KMS-11 (cell line): ENCODE data around the gene BMP7.

ENCODE experiments used
- H2AFZ ChIP-seq: fragments of 200-600 bp; sonication (generic); 2 replicates; pipeline ENCODE4 v1.6.1; 2016; ENCODE audit warnings: antibody characterized with exemption, mixed run types, low read depth
- H3K27ac ChIP-seq: fragments of 200-600 bp; sonication (generic); 2 replicates; pipeline ENCODE4 v1.6.1; 2016; ENCODE audit warnings: mild to moderate bottlenecking, mixed run types
- H3K27me3 ChIP-seq: fragments of 200-600 bp; sonication (generic); 2 replicates; pipeline ENCODE4 v1.6.1; 2017; ENCODE audit warnings: mild to moderate bottlenecking, low read depth, mixed run types, moderate library complexity; ENCODE audit not compliant: insufficient read depth
- H3K36me3 ChIP-seq: fragments of 200-600 bp; sonication (generic); 2 replicates; pipeline ENCODE4 v1.6.1; 2017; ENCODE audit warnings: mild to moderate bottlenecking, mixed run types; ENCODE audit not compliant: insufficient read depth
- H3K4me1 ChIP-seq: fragments of 200-600 bp; sonication (generic); 2 replicates; pipeline ENCODE4 v1.6.1; 2016; ENCODE audit warnings: mild to moderate bottlenecking, low read depth, mixed run types; ENCODE audit not compliant: poor library complexity, severe bottlenecking
- H3K4me2 ChIP-seq: fragments of 200-600 bp; sonication (generic); 2 replicates; pipeline ENCODE4 v1.7.0; 2016; ENCODE audit warnings: mild to moderate bottlenecking, mixed run types
- H3K4me3 ChIP-seq: fragments of 200-600 bp; sonication (generic); IDR thresholded peaks from 2 replicates; pipeline ENCODE4 v1.6.1; 2017; ENCODE audit warnings: low read depth, low read length, mixed read lengths; ENCODE audit not compliant: insufficient read depth
- H3K79me2 ChIP-seq: fragments of 200-600 bp; sonication (generic); 2 replicates; pipeline ENCODE4 v1.6.1; 2016; ENCODE audit warnings: low read depth, mixed run types; ENCODE audit not compliant: insufficient read depth
- H3K9ac ChIP-seq: fragments of 200-600 bp; sonication (generic); 2 replicates; pipeline ENCODE4 v1.6.1; 2016; ENCODE audit warnings: mild to moderate bottlenecking, mixed run types
- H4K20me1 ChIP-seq: fragments of 200-600 bp; sonication (generic); 2 replicates; pipeline ENCODE4 v1.6.1; 2016; ENCODE audit warnings: mild to moderate bottlenecking, mixed run types; ENCODE audit not compliant: insufficient read depth
- CTCF ChIP-seq: fragments of 200-600 bp; sonication (generic); conservative IDR thresholded peaks from 2 replicates; pipeline ENCODE4 v1.6.1; 2017; ENCODE audit warnings: low read depth, mild to moderate bottlenecking, antibody characterized with exemption, low read length, moderate library complexity, mixed read lengths

Gene BMP7

GRCh38 chr20:57263801-57264792 lies 2.3 kb downstream of the BMP7 start:
- Histone ChIP-seq H3K9ac (no peak overlapping the region), H3K27me3 (no peaks in the 10 kb centered on the region), H3K4me3 (no peak overlapping the region)

GRCh38 chr20:57262784-57263609 lies 3.4 kb downstream of the BMP7 start:
- no peaks in the 10 kb centered on the region for H3K27me3 ChIP-seq
- no peak overlapping the region for H3K27ac ChIP-seq
- H3K4me2 ChIP-seq: no peak overlapping the region
- TF ChIP-seq CTCF: no peak
- H4K20me1 ChIP-seq: no peaks in the 10 kb centered on the region
- no peak overlapping the region for H2AFZ ChIP-seq
- no peak overlapping the region for H3K9ac ChIP-seq
- no peaks in the 10 kb centered on the region for H3K79me2 ChIP-seq
- H3K4me1 ChIP-seq: no peaks in the 10 kb centered on the region
- H3K36me3 ChIP-seq: no peaks in the 10 kb centered on the region
- H3K4me3 ChIP-seq: no peak overlapping the region

More at GRCh38 chr20:57263801-57264792, 2.3 kb downstream of the BMP7 start:
- H3K4me1 ChIP-seq: peaks cover 1% of the 10 kb centered on the region
- H4K20me1 ChIP-seq: no peaks in the 10 kb centered on the region
- no peaks in the 10 kb centered on the region for H3K36me3 ChIP-seq
- no peak overlapping the region for H3K27ac ChIP-seq
- H3K4me2 ChIP-seq: no peak overlapping the region
- H3K79me2 ChIP-seq: no peaks in the 10 kb centered on the region
- no peak overlapping the region for H2AFZ ChIP-seq
- no peak for TF ChIP-seq CTCF

- H3K79me2 ChIP-seq: no peaks in the 10 kb centered on the region
- no peaks in the 10 kb centered on the region for H3K36me3 ChIP-seq
- no peak overlapping the region for H3K4me2 ChIP-seq
- no peak overlapping the region for H3K9ac ChIP-seq
- H3K4me1 ChIP-seq: no peaks in the 10 kb centered on the region
- H3K4me3 ChIP-seq: no peak overlapping the region
- no peak overlapping the region for H3K27ac ChIP-seq
- no peaks in the 10 kb centered on the region for H4K20me1 ChIP-seq
- H2AFZ ChIP-seq: no peak overlapping the region
- no peak for TF ChIP-seq CTCF
- H3K27me3 ChIP-seq: no peaks in the 10 kb centered on the region
These were observed 4.1 kb downstream of the BMP7 start for GRCh38 chr20:57262301-57262700.

GRCh38 chr20:57261457-57262251 lies 4.8 kb downstream of the BMP7 start:
- H3K4me3 ChIP-seq: no peak overlapping the region
- TF ChIP-seq CTCF: no peak
- no peaks in the 10 kb centered on the region for H3K4me1 ChIP-seq
- H3K27ac ChIP-seq: no peak overlapping the region
- H3K79me2 ChIP-seq: no peaks in the 10 kb centered on the region
- H3K36me3 ChIP-seq: no peaks in the 10 kb centered on the region
- H3K9ac ChIP-seq: no peak overlapping the region
- H4K20me1 ChIP-seq: no peaks in the 10 kb centered on the region
- no peaks in the 10 kb centered on the region for H3K27me3 ChIP-seq
- H3K4me2 ChIP-seq: no peak overlapping the region
- no peak overlapping the region for H2AFZ ChIP-seq
